ENCODE results near the gene CEACAM16.

Gene CEACAM16

GRCh38 chr19:44704982-44705381, 6.0 kb downstream of the CEACAM16 start:
- Histone ChIP-seq H3K27me3 (ENCODE audit: low read depth, low read length) (peaks cover 11% of the 10 kb centered on the region), H2AFZ (ENCODE audit: low read depth, low read length) (no peak overlapping the region), H3K79me2 (ENCODE audit: low read length) (no peaks in the 10 kb centered on the region), H3K4me1 (ENCODE audit: low read length) (no peaks in the 10 kb centered on the region), H3K27ac (ENCODE audit: low read length) (no peak overlapping the region), H3K36me3 (replicated peaks; ENCODE audit: low read depth, low read length) (no peaks in the 10 kb centered on the region), H4K20me1 (ENCODE audit: insufficient read depth, low read length) (no peaks in the 10 kb centered on the region), H3K4me3 (ENCODE audit: low read length) (no peak overlapping the region), H3K9ac (ENCODE audit: low read length) (no peak overlapping the region), H3K4me2 (ENCODE audit: low read length) (no peak overlapping the region), H3K9me3 (ENCODE audit: insufficient read depth, low read length) (no peaks in the 10 kb centered on the region)
- TF ChIP-seq CTCF (IDR thresholded peaks at IDR 0.05; ENCODE audit: low read depth, low read length) (no peak), EZH2phosphoT487 (IDR thresholded peaks at IDR 0.05; ENCODE audit: low read depth) (no peak)

GRCh38 chr19:44705502-44706010, 6.6 kb downstream of the CEACAM16 start:
- peaks cover 11% of the 10 kb centered on the region for H3K27me3 ChIP-seq (ENCODE audit: low read depth, low read length)
- H3K4me2 ChIP-seq (ENCODE audit: low read length): no peak overlapping the region
- no peaks in the 10 kb centered on the region for H4K20me1 ChIP-seq (ENCODE audit: insufficient read depth, low read length)
- no peaks in the 10 kb centered on the region for H3K36me3 ChIP-seq (replicated peaks; ENCODE audit: low read depth, low read length)
- H2AFZ ChIP-seq (ENCODE audit: low read depth, low read length): no peak overlapping the region
- TF ChIP-seq CTCF (IDR thresholded peaks at IDR 0.05; ENCODE audit: low read depth, low read length): no peak
- TF ChIP-seq EZH2phosphoT487 (IDR thresholded peaks at IDR 0.05; ENCODE audit: low read depth): no peak
- H3K27ac ChIP-seq (ENCODE audit: low read length): no peak overlapping the region
- no peaks in the 10 kb centered on the region for H3K4me1 ChIP-seq (ENCODE audit: low read length)
- no peaks in the 10 kb centered on the region for H3K9me3 ChIP-seq (ENCODE audit: insufficient read depth, low read length)
- no peak overlapping the region for H3K4me3 ChIP-seq (ENCODE audit: low read length)
- H3K9ac ChIP-seq (ENCODE audit: low read length): no peak overlapping the region
- no peaks in the 10 kb centered on the region for H3K79me2 ChIP-seq (ENCODE audit: low read length)

- Histone ChIP-seq H3K9me3 (ENCODE audit: insufficient read depth, low read length) (no peaks in the 10 kb centered on the region), H3K36me3 (replicated peaks; ENCODE audit: low read depth, low read length) (no peaks in the 10 kb centered on the region), H3K79me2 (ENCODE audit: low read length) (no peaks in the 10 kb centered on the region), H4K20me1 (ENCODE audit: insufficient read depth, low read length) (no peaks in the 10 kb centered on the region), H3K27me3 (ENCODE audit: low read depth, low read length) (peaks cover 6% of the 10 kb centered on the region), H3K4me1 (ENCODE audit: low read length) (no peaks in the 10 kb centered on the region), H3K4me3 (ENCODE audit: low read length) (no peak overlapping the region), H3K9ac (ENCODE audit: low read length) (no peak overlapping the region), H3K27ac (ENCODE audit: low read length) (no peak overlapping the region), H2AFZ (ENCODE audit: low read depth, low read length) (no peak overlapping the region), H3K4me2 (ENCODE audit: low read length) (no peak overlapping the region)
- TF ChIP-seq CTCF (IDR thresholded peaks at IDR 0.05; ENCODE audit: low read depth, low read length): no peak
- no peak for TF ChIP-seq EZH2phosphoT487 (IDR thresholded peaks at IDR 0.05; ENCODE audit: low read depth)
These were observed 7.7 kb downstream of the CEACAM16 start for GRCh38 chr19:44706506-44707236.

- Histone ChIP-seq H3K4me3 (ENCODE audit: low read length) (no peak overlapping the region), H3K27ac (ENCODE audit: low read length) (no peak overlapping the region), H3K4me1 (ENCODE audit: low read length) (no peaks in the 10 kb centered on the region), H3K36me3 (replicated peaks; ENCODE audit: low read depth, low read length) (no peaks in the 10 kb centered on the region), H4K20me1 (ENCODE audit: insufficient read depth, low read length) (no peaks in the 10 kb centered on the region), H2AFZ (ENCODE audit: low read depth, low read length) (no peak overlapping the region), H3K27me3 (ENCODE audit: low read depth, low read length) (peaks cover 5% of the 10 kb centered on the region), H3K4me2 (ENCODE audit: low read length) (no peak overlapping the region), H3K9me3 (ENCODE audit: insufficient read depth, low read length) (no peaks in the 10 kb centered on the region), H3K9ac (ENCODE audit: low read length) (no peak overlapping the region), H3K79me2 (ENCODE audit: low read length) (no peaks in the 10 kb centered on the region)
- TF ChIP-seq EZH2phosphoT487 (IDR thresholded peaks at IDR 0.05; ENCODE audit: low read depth): no peak
- no peak for TF ChIP-seq CTCF (IDR thresholded peaks at IDR 0.05; ENCODE audit: low read depth, low read length)
These were observed 8.8 kb downstream of the CEACAM16 start for GRCh38 chr19:44707794-44708193.
